PC-3 (cell line): ENCODE data around the gene PRPF6. TPM values are rescaled to one million over a fixed set of nuclear protein-coding genes. Genes with fewer than 3 reads are reported as not detected.

Source experiments
- ATAC-seq: fragments of 200-7000 bp; cut with Tn5 transposase; 2 replicates; pipeline ENCODE4 v1.9.1; 2020; ENCODE audit warnings: mild to moderate bottlenecking, moderate library complexity
- BruUV-seq: library from RNA; stranded (reverse); fragments of 400-500 nt; replicated peaks from 2 replicates; lab custom pipeline; 2021; lab: Mats Ljungman, UMichigan
- CTCF ChIA-PET: fragments of 300-600 bp; sonication (Branson Sonifier 250); formaldehyde crosslinking; loops from one replicate; lab custom pipeline; 2022; ENCODE audit warnings: antibody characterized with exemption; lab: Charles Lee
- POLR2A ChIA-PET: fragments of 300-600 bp; sonication (Branson Sonifier 250); formaldehyde crosslinking; loops from one replicate; lab custom pipeline; 2022; ENCODE audit warnings: antibody characterized with exemption; ENCODE audit not compliant: unreplicated experiment; lab: Charles Lee
- DNase-seq: peaks from one replicate; pipeline ENCODE4 v3.0.0-alpha.2; 2015
- H2AFZ ChIP-seq: fragments of 300-600 bp; sonication (generic); 2 replicates; pipeline ENCODE4 v1.6.0; 2016; ENCODE audit warnings: antibody characterized with exemption, low read length
- H3F3A ChIP-seq: fragments of 300-600 bp; sonication (generic); one replicate; pipeline ENCODE4 v1.6.0; 2017; ENCODE audit warnings: antibody characterized with exemption, low read length, control low read depth, mild to moderate bottlenecking; ENCODE audit not compliant: unreplicated experiment
- H3K27ac ChIP-seq: fragments of 300-600 bp; sonication (generic); 2 replicates; pipeline ENCODE4 v1.5.1; 2016; ENCODE audit warnings: mild to moderate bottlenecking, low read length
- H3K27me3 ChIP-seq: fragments of 300-600 bp; sonication (generic); 2 replicates; pipeline ENCODE4 v1.6.1; 2016; ENCODE audit warnings: low read length, mixed read lengths
- H3K36me3 ChIP-seq: fragments of 300-600 bp; sonication (generic); 2 replicates; pipeline ENCODE4 v1.6.1; 2016; ENCODE audit warnings: low read depth, mixed run types, low read length, mixed read lengths
- H3K4me1 ChIP-seq: fragments of 300-600 bp; sonication (generic); 2 replicates; pipeline ENCODE4 v1.5.1; 2016; ENCODE audit warnings: low read length; ENCODE audit not compliant: insufficient read depth
- H3K4me2 ChIP-seq: fragments of 300-600 bp; sonication (generic); 2 replicates; pipeline ENCODE4 v1.6.0; 2016; ENCODE audit warnings: low read length
- H3K4me3 ChIP-seq: fragments of 300-600 bp; sonication (generic); 2 replicates; pipeline ENCODE4 v1.5.1; 2016; ENCODE audit warnings: mild to moderate bottlenecking, low read length, mixed read lengths
- H3K79me2 ChIP-seq: fragments of 300-600 bp; sonication (generic); 2 replicates; pipeline ENCODE4 v1.6.1; 2017; ENCODE audit warnings: low read length, mixed read lengths
- H3K9ac ChIP-seq: fragments of 300-600 bp; sonication (generic); 2 replicates; pipeline ENCODE4 v1.6.0; 2016; ENCODE audit warnings: mild to moderate bottlenecking, low read length
- H3K9me2 ChIP-seq: fragments of 300-600 bp; sonication (generic); replicated peaks from 2 replicates; pipeline ENCODE4 v1.6.1; 2016; ENCODE audit warnings: mixed run types, low read length, mixed read lengths
- H3K9me3 ChIP-seq: fragments of 300-600 bp; sonication (generic); 2 replicates; pipeline ENCODE4 v1.6.1; 2016; ENCODE audit warnings: low read length, mixed read lengths
- H4K20me1 ChIP-seq: fragments of 300-600 bp; sonication (generic); 2 replicates; pipeline ENCODE4 v1.6.1; 2016; ENCODE audit warnings: low read length, mixed read lengths
- CTCF ChIP-seq: fragments of 300-600 bp; sonication (generic); conservative IDR thresholded peaks from 2 replicates; pipeline ENCODE4 v1.5.1; 2017; ENCODE audit warnings: antibody characterized with exemption, low read depth, mild to moderate bottlenecking, low read length
- EZH2 ChIP-seq: fragments of 300-600 bp; sonication (generic); IDR thresholded peaks from one replicate; pipeline ENCODE4 v1.6.1; 2017; ENCODE audit warnings: antibody characterized with exemption, mild to moderate bottlenecking, low read length; ENCODE audit not compliant: unreplicated experiment
- EZH2phosphoT487 ChIP-seq: fragments of 300-600 bp; sonication (generic); IDR thresholded peaks from 2 replicates; pipeline ENCODE4 v1.6.1; 2018; ENCODE audit warnings: mild to moderate bottlenecking, antibody characterized with exemption, low read length, borderline replicate concordance
- intact Hi-C: fragments of 100-400 bp; cut with micrococcal nuclease; formaldehyde crosslinking; loops from 2 replicates; pipeline ENCODE4 v1.9.0; 2023
- total RNA-seq: library from RNA; depleted of rRNA; stranded (reverse); fragments of >200 nt; gene quantifications from 2 replicates; pipeline ENCODE4 v1.2.3, GENCODE V29; 2014

The PRPF6 gene
- total RNA-seq, 1 experiment from 2014 or later = 67.1 TPM

GRCh38 chr20:64051561-64052325 is 70.8 kb downstream of the PRPF6 start:
- ATAC-seq = no peak
- ChIA-PET POLR2A (no interaction called here), CTCF (no interaction called here)
- 0 out of 2 replicates have a peak, but pooled peaks cover 3% of the 10 kb centered on the region for H3K4me1 ChIP-seq
- no peaks in the 10 kb centered on the region for H3F3A ChIP-seq
- no peak overlapping the region for H2AFZ ChIP-seq
- no peak for DNase-seq
- intact Hi-C loops = no loop called here
- H3K36me3 ChIP-seq = no peaks in the 10 kb centered on the region
- H3K9me3 ChIP-seq = no peaks in the 10 kb centered on the region
- no peaks in the 10 kb centered on the region for H3K27me3 ChIP-seq
- H3K27ac ChIP-seq = no peak overlapping the region
- no peaks in the 10 kb centered on the region for H4K20me1 ChIP-seq
- H3K4me3 ChIP-seq = no peak overlapping the region
- no peak overlapping the region for H3K9ac ChIP-seq
- H3K4me2 ChIP-seq = no peak overlapping the region
- BruUV-seq = no TSS peak
- TF ChIP-seq EZH2 (no peak), CTCF (no peak), EZH2phosphoT487 (no peak)
- H3K79me2 ChIP-seq = no peaks in the 10 kb centered on the region
- H3K9me2 ChIP-seq = no peaks in the 10 kb centered on the region

GRCh38 chr20:64052326-64052722 is 71.4 kb downstream of the PRPF6 start:
- Histone ChIP-seq H4K20me1 (no peaks in the 10 kb centered on the region), H3K9me3 (no peaks in the 10 kb centered on the region), H3K9ac (no peak overlapping the region), H3K36me3 (no peaks in the 10 kb centered on the region), H3K79me2 (no peaks in the 10 kb centered on the region), H3F3A (no peaks in the 10 kb centered on the region), H3K4me2 (no peak overlapping the region), H3K27me3 (no peaks in the 10 kb centered on the region), H3K4me1 (0 out of 2 replicates have a peak, but pooled peaks cover 3% of the 10 kb centered on the region), H3K4me3 (no peak overlapping the region), H3K9me2 (no peaks in the 10 kb centered on the region), H2AFZ (no peak overlapping the region), H3K27ac (no peak overlapping the region)
- intact Hi-C loops = no loop called here
- ATAC-seq (no peak), DNase-seq (no peak)
- no peak for TF ChIP-seq EZH2
- TF ChIP-seq EZH2phosphoT487 = no peak
- no peak for TF ChIP-seq CTCF
- ChIA-PET CTCF (no interaction called here), POLR2A (no interaction called here)
- no TSS peak for BruUV-seq
